BLaER1 treated with 17β-estradiol and CSF1 and Interleukin-3, amounts not matched to agents 10 nM and 100 nM (cell line): ENCODE measurements around the gene ZNF516.

ENCODE experiments used
- H3K27ac ChIP-seq, 11 experiments: shearing (Covaris generic); formaldehyde crosslinking; 2 replicates each; pipeline ENCODE4 v1.8.1; 2022
- H3K27me3 ChIP-seq, 11 experiments: shearing (Covaris generic); formaldehyde crosslinking; 2 replicates each; pipeline ENCODE4 v1.8.1; 2022
- H3K36me3 ChIP-seq, 11 experiments: shearing (Covaris generic); formaldehyde crosslinking; 2 replicates each; pipeline ENCODE4 v1.8.1; 2022
- H3K4me1 ChIP-seq, 10 experiments: shearing (Covaris generic); formaldehyde crosslinking; 2 replicates each; pipeline ENCODE4 v1.8.1; 2022
- H3K4me2 ChIP-seq, 11 experiments: shearing (Covaris generic); formaldehyde crosslinking; 2 replicates each; pipeline ENCODE4 v1.8.1; 2022
- H3K4me3 ChIP-seq, 10 experiments: shearing (Covaris generic); formaldehyde crosslinking; 2 replicates each; pipeline ENCODE4 v1.8.1; 2022
- H3K9ac ChIP-seq, 11 experiments: shearing (Covaris generic); formaldehyde crosslinking; 2 replicates each; pipeline ENCODE4 v1.8.1; 2022
- H3K9me3 ChIP-seq, 11 experiments: shearing (Covaris generic); formaldehyde crosslinking; replicated peaks in 1 of 11; 2 replicates each; pipeline ENCODE4 v1.8.1; 2022
- H4K20me1 ChIP-seq, 11 experiments: shearing (Covaris generic); formaldehyde crosslinking; 2 replicates each; pipeline ENCODE4 v1.8.1; 2022
- Cebpa-rat ChIP-seq, 11 experiments: shearing (Covaris generic); IDR thresholded peaks; 2 replicates each; pipeline ENCODE4 v1.8.1; 2022

Gene ZNF516

DNA sequence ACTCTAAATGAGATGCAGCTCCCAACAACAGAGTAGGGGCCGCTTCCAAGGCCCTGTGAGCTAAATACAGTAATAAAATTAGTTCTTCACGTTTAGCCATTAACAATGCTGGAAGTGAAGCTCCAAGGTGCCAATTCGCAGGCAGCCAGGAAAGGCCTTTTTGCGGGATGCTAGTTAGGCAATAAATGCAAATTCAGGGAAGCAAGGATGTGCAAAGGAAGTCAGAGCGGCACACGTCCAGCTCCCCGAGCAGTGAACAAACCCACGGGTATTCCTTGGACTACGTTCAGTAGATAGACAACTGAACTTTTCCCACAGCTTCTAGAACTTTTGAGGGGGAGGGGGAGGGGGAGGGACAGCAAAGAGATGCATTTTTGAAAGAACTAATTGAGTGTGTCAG lies 6.9 kb downstream of the ZNF516 start:
- Histone ChIP-seq H3K36me3 (peaks cover 9 to 17% (median 13%) of the 10 kb centered on the region in 11 experiments; a peak in 21 of 22 replicates), H3K4me2 (peak overlapping the region; percentile 31 to 100 (median 96); a peak in 21 of 22 replicates), H3K27ac (peak overlapping the region in 3 of 11 experiments; percentile 32 to 40 (median 34); a peak in 2 of 22 replicates), H3K27me3 (no peaks in the 10 kb centered on the region), H3K9ac (peak overlapping the region in 5 of 11 experiments; percentile 6 to 16 (median 14); a peak in 1 of 22 replicates), H3K4me3 (no peak overlapping the region), H3K4me1 (peaks cover 64 to 77% (median 72%) of the 10 kb centered on the region in 10 experiments), H4K20me1 (peaks cover 54 to 88% (median 68%) of the 10 kb centered on the region in 11 experiments; a peak in 21 of 22 replicates), H3K9me3 (no peaks in the 10 kb centered on the region)
- TF ChIP-seq Cebpa-rat (IDR thresholded peaks at IDR 0.05), result no peak

DNA sequence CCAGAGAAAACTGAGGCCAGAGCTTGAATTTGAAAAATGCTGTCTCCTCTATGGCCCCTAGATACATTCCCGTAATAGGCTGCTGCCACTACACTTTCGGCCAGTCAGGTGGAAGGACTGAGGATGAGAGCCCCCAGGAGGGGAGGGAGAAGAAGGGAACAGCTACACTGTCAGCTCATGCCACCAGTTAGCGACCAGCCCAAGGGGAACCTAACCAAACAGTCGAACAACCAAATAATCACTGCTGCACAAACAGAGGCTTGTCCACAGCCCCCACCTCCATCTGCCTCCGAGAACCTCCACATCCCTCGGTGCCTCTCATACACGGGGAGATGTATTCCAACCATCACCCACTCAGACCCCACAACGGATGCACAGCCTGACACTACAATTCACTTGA lies 7.3 kb downstream of the ZNF516 start:
- TF ChIP-seq Cebpa-rat (IDR thresholded peaks at IDR 0.05), result no peak
- no peak overlapping the region for H3K4me3 ChIP-seq
- peak overlapping the region in 5 of 11 experiments; percentile 6 to 16 (median 14); a peak in 3 of 22 replicates for H3K9ac ChIP-seq
- H3K27ac ChIP-seq, result peak overlapping the region in 4 of 11 experiments; percentile 30 to 40 (median 33); a peak in 4 of 22 replicates
- no peaks in the 10 kb centered on the region for H3K9me3 ChIP-seq
- peak overlapping the region; percentile 31 to 100 (median 96); a peak in 21 of 22 replicates for H3K4me2 ChIP-seq
- peaks cover 64 to 80% (median 72%) of the 10 kb centered on the region in 10 experiments for H3K4me1 ChIP-seq
- peaks cover 12 to 21% (median 17%) of the 10 kb centered on the region in 11 experiments; a peak in 21 of 22 replicates for H3K36me3 ChIP-seq
- peaks cover 57 to 92% (median 72%) of the 10 kb centered on the region in 11 experiments; a peak in 21 of 22 replicates for H4K20me1 ChIP-seq
- H3K27me3 ChIP-seq, result no peaks in the 10 kb centered on the region

DNA sequence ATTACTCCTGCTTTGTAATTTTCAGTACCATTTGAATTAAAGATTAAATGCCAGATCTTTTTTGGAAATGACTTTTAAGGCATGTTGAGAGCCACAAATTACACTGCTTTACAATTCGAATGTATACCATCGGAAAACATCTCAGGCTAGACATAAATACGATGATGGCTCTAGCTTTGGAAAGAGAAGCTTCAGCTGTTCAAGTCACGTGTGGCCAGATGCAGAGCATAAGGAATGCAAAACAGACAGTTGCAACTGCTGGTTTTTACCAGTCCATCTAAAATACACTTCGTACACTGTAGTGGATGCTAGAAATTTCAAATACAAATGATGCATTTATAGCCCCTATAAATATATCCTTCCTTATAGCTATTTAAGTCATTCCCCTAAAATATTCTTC lies 8.0 kb downstream of the ZNF516 start:
- H3K9ac ChIP-seq, result peak overlapping the region in 1 of 11 experiments; percentile 17; a peak in 3 of 22 replicates
- peaks cover 19 to 28% (median 24%) of the 10 kb centered on the region in 11 experiments; a peak in 21 of 22 replicates for H3K36me3 ChIP-seq
- peaks cover 63 to 93% (median 78%) of the 10 kb centered on the region in 11 experiments; a peak in 21 of 22 replicates for H4K20me1 ChIP-seq
- no peaks in the 10 kb centered on the region for H3K9me3 ChIP-seq
- H3K4me1 ChIP-seq, result peaks cover 64 to 84% (median 74%) of the 10 kb centered on the region in 10 experiments
- H3K4me2 ChIP-seq, result peak overlapping the region; percentile 22 to 100 (median 95); a peak in 19 of 22 replicates
- no peak for TF ChIP-seq Cebpa-rat (IDR thresholded peaks at IDR 0.05)
- H3K27me3 ChIP-seq, result no peaks in the 10 kb centered on the region
- no peak overlapping the region for H3K4me3 ChIP-seq
- H3K27ac ChIP-seq, result peak overlapping the region in 4 of 11 experiments; percentile 11 to 57 (median 28); a peak in 3 of 22 replicates

DNA sequence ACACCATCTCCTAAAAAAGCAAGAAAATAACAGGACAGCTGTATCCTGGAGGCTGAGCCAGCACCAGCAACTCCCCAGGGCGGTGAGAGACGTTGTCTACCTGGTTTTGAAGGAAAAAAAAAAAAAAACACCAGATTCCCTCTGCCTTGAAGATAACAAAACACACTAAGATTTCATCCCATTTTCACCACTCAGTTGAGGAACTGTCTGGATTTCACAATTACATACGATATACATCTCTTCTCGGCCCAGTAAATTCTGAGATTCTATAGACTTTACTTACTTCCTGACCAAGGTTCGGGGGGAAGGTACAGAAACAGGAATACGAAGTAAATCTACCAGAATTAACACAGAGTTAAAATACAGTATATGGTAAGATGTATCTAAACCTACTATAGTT lies 8.5 kb downstream of the ZNF516 start:
- Histone ChIP-seq H3K9me3 (no peaks in the 10 kb centered on the region), H3K9ac (peak overlapping the region in 4 of 11 experiments; percentile 17 to 56 (median 35); a peak in 5 of 22 replicates), H3K4me3 (no peak overlapping the region), H3K36me3 (peaks cover 20 to 30% (median 26%) of the 10 kb centered on the region in 11 experiments; a peak in 21 of 22 replicates), H3K27me3 (no peaks in the 10 kb centered on the region), H3K4me1 (peaks cover 64 to 89% (median 75%) of the 10 kb centered on the region in 10 experiments), H4K20me1 (peaks cover 67 to 94% (median 78%) of the 10 kb centered on the region in 11 experiments; a peak in 21 of 22 replicates), H3K27ac (peak overlapping the region in 8 of 11 experiments; percentile 15 to 59 (median 39); a peak in 9 of 22 replicates), H3K4me2 (peak overlapping the region; percentile 54 to 100 (median 95))
- no peak for TF ChIP-seq Cebpa-rat (IDR thresholded peaks at IDR 0.05)

DNA sequence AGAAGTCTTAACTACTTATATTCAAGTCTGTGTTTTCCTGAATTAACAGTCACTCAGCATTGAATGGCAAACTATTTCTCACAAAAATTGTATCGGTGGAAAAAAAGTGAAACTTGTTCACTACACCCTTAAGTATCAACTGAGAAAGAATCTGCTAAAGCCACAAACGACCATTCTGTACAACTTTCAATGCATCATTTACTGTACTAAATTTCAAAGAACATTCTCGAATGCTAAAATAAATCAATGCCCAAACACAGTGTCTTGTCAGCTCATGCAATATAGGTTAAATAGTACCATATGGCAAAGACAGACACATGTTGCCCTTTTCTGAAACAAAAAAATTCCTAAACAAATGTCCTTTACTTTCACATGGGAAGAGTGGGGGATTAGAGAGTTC lies 9.0 kb downstream of the ZNF516 start:
- peak overlapping the region in 8 of 11 experiments; percentile 15 to 59 (median 39); a peak in 8 of 22 replicates for H3K27ac ChIP-seq
- H3K4me1 ChIP-seq, result peaks cover 69 to 95% (median 80%) of the 10 kb centered on the region in 10 experiments
- H4K20me1 ChIP-seq, result peaks cover 67 to 99% (median 83%) of the 10 kb centered on the region in 11 experiments; a peak in 21 of 22 replicates
- peak overlapping the region; percentile 54 to 100 (median 95); a peak in 21 of 22 replicates for H3K4me2 ChIP-seq
- H3K27me3 ChIP-seq, result no peaks in the 10 kb centered on the region
- no peaks in the 10 kb centered on the region for H3K9me3 ChIP-seq
- H3K9ac ChIP-seq, result peak overlapping the region in 5 of 11 experiments; percentile 17 to 56 (median 35); a peak in 7 of 22 replicates
- peaks cover 24 to 36% (median 31%) of the 10 kb centered on the region in 11 experiments for H3K36me3 ChIP-seq
- no peak for TF ChIP-seq Cebpa-rat (IDR thresholded peaks at IDR 0.05)
- no peak overlapping the region for H3K4me3 ChIP-seq

DNA sequence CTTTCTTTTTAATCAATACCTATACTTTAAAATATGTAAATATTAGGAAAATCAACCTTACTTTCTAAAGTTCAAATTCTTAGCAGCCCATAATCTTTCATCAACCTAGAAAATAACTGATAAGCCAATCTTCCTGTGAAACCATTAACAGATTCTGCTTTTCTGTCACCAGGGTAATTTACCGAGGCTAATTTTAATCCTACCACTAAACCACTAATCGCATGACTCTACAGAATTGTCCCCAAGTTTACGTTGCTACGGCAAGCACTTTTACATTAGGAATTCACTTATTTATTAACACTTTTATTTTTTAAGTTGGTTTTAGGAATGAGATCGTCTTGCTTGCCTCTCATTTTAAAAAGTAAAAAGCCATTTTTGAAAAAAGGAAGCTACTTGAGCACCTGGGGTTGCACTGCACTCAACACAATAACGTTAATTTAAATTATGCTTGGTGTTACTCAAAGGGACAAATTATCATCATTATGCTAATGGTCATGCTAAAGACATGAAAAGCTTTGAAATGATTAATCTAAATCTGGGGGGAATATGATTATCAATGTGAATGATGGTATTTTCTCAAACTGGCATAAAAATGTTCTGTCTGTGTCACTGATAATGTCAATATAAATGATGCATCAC lies 10.2 kb downstream of the ZNF516 start:
- Histone ChIP-seq H3K27ac (peak overlapping the region in 2 of 11 experiments; percentile 13 to 32; a peak in 3 of 22 replicates), H4K20me1 (peaks cover 66 to 100% (median 83%) of the 10 kb centered on the region in 11 experiments; a peak in 21 of 22 replicates), H3K9ac (no peak overlapping the region), H3K4me3 (no peak overlapping the region), H3K27me3 (no peaks in the 10 kb centered on the region), H3K4me1 (peaks cover 71 to 97% (median 81%) of the 10 kb centered on the region in 10 experiments), H3K36me3 (peaks cover 25 to 41% (median 32%) of the 10 kb centered on the region in 11 experiments), H3K4me2 (peak overlapping the region; percentile 41 to 100 (median 72)), H3K9me3 (no peaks in the 10 kb centered on the region)
- no peak for TF ChIP-seq Cebpa-rat (IDR thresholded peaks at IDR 0.05)

DNA sequence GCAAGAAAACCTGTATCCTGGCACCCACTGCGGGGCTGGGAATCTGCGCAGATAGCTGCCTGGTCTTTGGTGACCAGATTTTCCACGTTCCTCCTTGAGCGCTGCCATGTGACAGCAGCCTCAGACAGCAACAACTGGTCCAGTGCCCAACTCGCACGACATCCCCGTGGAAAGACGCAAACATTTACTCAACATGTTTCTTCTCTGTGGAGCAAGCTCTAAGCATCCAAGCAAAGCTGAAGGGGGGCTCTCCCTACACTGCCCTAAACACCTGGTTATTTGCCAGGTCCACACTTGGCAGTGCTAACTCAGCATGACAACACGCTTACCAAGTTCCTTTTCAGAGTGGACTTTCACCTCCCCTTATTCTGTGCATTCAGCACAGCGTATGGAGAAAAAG lies 11.3 kb downstream of the ZNF516 start:
- no peak overlapping the region for H3K9ac ChIP-seq
- peaks cover 71 to 97% (median 81%) of the 10 kb centered on the region in 10 experiments for H3K4me1 ChIP-seq
- no peaks in the 10 kb centered on the region for H3K9me3 ChIP-seq
- peaks cover 25 to 41% (median 32%) of the 10 kb centered on the region in 11 experiments for H3K36me3 ChIP-seq
- H3K27me3 ChIP-seq, result no peaks in the 10 kb centered on the region
- H3K4me2 ChIP-seq, result peak overlapping the region in 6 of 11 experiments; percentile 5 to 100 (median 58); a peak in 9 of 22 replicates
- no peak overlapping the region for H3K4me3 ChIP-seq
- peaks cover 69 to 100% (median 84%) of the 10 kb centered on the region in 11 experiments; a peak in 21 of 22 replicates for H4K20me1 ChIP-seq
- no peak overlapping the region; a peak in 1 of 22 replicates for H3K27ac ChIP-seq
- no peak for TF ChIP-seq Cebpa-rat (IDR thresholded peaks at IDR 0.05)

DNA sequence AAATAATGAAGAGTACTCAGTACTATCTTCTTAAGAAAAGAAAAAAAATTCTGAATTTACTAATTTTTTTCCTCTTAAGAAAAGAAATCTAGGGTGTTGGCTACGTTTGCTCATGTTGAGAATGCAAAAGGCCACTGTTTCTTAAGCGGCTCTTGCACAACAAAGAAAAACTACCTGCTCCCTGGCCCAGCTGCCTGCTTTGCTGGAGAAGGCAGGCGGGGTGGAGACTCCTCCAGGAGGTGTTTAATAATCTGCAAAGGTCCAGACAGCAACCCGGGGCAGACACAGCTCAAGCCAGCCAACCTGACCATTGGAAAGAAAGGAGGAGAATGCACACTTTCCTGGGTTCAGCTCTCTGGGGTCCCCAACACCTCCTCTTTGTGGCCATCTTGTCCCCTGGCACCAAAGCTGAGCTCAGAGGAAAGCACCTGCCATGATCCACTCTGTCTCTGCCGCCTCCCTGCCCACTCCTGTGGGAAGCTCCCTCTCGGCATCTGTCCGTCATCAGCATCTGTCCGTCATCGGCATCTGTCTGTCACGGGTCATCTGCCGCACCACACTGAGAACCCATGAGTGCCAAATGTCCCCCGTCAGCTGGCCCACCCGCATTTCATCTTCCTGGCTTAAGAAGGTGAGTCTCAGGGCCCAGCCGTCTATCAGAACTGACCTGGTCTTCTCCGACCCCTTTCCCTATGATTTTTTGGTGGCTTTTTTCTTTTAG lies 11.9 kb downstream of the ZNF516 start:
- no peaks in the 10 kb centered on the region for H3K9me3 ChIP-seq
- H3K4me3 ChIP-seq, result no peak overlapping the region
- H3K4me2 ChIP-seq, result peak overlapping the region in 2 of 11 experiments; percentile 5 to 15; a peak in 1 of 22 replicates
- H3K27ac ChIP-seq, result no peak overlapping the region
- peaks cover 63 to 100% (median 80%) of the 10 kb centered on the region in 11 experiments; a peak in 21 of 22 replicates for H4K20me1 ChIP-seq
- no peak overlapping the region for H3K9ac ChIP-seq
- peaks cover 68 to 96% (median 79%) of the 10 kb centered on the region in 10 experiments for H3K4me1 ChIP-seq
- TF ChIP-seq Cebpa-rat (IDR thresholded peaks at IDR 0.05), result no peak
- H3K27me3 ChIP-seq, result no peaks in the 10 kb centered on the region
- H3K36me3 ChIP-seq, result peaks cover 25 to 41% (median 32%) of the 10 kb centered on the region in 11 experiments
